HepG2 (cell line): ENCODE measurements around the gene ARSB. TPM values are rescaled to one million over a fixed set of nuclear protein-coding genes. Genes with fewer than 3 reads are reported as not detected.
A peak's percentile ranks its signal among the peaks of the same experiment; 100 is the strongest.

Experiments
- ARNTL ChIP-seq: sonication (generic); formaldehyde crosslinking; IDR thresholded peaks from 2 replicates; pipeline ENCODE4 v1.4.0; 2020; ENCODE audit warnings: mild to moderate bottlenecking, missing genetic modification reagents
- KDM1A ChIP-seq: IDR thresholded peaks from 2 replicates; pipeline ENCODE4 v1.6.1; 2016; ENCODE audit warnings: missing compliant biosample characterization
- MTA3 ChIP-seq: sonication (generic); formaldehyde crosslinking; IDR thresholded peaks from 2 replicates; pipeline ENCODE4 v1.4.0; 2020; ENCODE audit warnings: missing genetic modification reagents
- NFE2L1 ChIP-seq: sonication (generic); formaldehyde crosslinking; IDR thresholded peaks from 2 replicates; pipeline ENCODE4 v1.4.0; 2020; ENCODE audit warnings: missing genetic modification reagents, mild to moderate bottlenecking, borderline replicate concordance
- PITX1 ChIP-seq: sonication (generic); formaldehyde crosslinking; IDR thresholded peaks from 2 replicates; pipeline ENCODE4 v1.5.1; 2020; ENCODE audit warnings: mild to moderate bottlenecking, missing genetic modification reagents
- PTBP1 ChIP-seq: fragments of 200-400 bp; formaldehyde crosslinking; IDR thresholded peaks from 2 replicates; pipeline ENCODE4 v1.6.1; 2018; ENCODE audit warnings: low read length, low read depth; ENCODE audit not compliant: poor library complexity, severe bottlenecking
- SMAD9 ChIP-seq: sonication (generic); formaldehyde crosslinking; IDR thresholded peaks from 2 replicates; pipeline ENCODE4 v1.5.1; 2020; ENCODE audit warnings: mild to moderate bottlenecking, missing genetic modification reagents
- SP5 ChIP-seq: IDR thresholded peaks from 2 replicates; pipeline ENCODE4 v1.6.1; 2016; ENCODE audit warnings: low read depth, borderline replicate concordance
- SSRP1 ChIP-seq: IDR thresholded peaks from 2 replicates; pipeline ENCODE4 v1.6.1; 2016; ENCODE audit warnings: control low read depth
- YEATS4 ChIP-seq: sonication (generic); formaldehyde crosslinking; IDR thresholded peaks from 2 replicates; pipeline ENCODE4 v1.4.0; 2020; ENCODE audit warnings: missing genetic modification reagents, borderline replicate concordance
- ZBTB8A ChIP-seq: sonication (generic); formaldehyde crosslinking; IDR thresholded peaks from 2 replicates; pipeline ENCODE4 v1.4.0; 2020; ENCODE audit warnings: mild to moderate bottlenecking, low read depth, missing genetic modification reagents, borderline replicate concordance
- ZNF576 ChIP-seq: sonication (generic); formaldehyde crosslinking; IDR thresholded peaks from 2 replicates; pipeline ENCODE4 v1.4.0; 2020; ENCODE audit warnings: mild to moderate bottlenecking, missing genetic modification reagents
- ZNF7 ChIP-seq: IDR thresholded peaks from 2 replicates; pipeline ENCODE4 v1.6.1; 2016; ENCODE audit warnings: missing biosample characterization, missing genetic modification reagents
- ZNF883 ChIP-seq: sonication (generic); formaldehyde crosslinking; IDR thresholded peaks from 2 replicates; pipeline ENCODE4 v1.5.1; 2020; ENCODE audit warnings: mild to moderate bottlenecking, missing genetic modification reagents; ENCODE audit errors: not compliant biosample characterization
- polyA plus RNA-seq, 8 experiments: library from polyadenylated mRNA; depleted of rRNA in 3 of 8; stranded (reverse) in 7 of 8; unstranded in 1 of 8; fragments of >200 nt; fragmentation: Illumina TruSeq in 4 of 8; extraction: Trizol in 4 of 8; gene quantifications; 2 replicates each; pipeline versions ENCODE4 v1.2.1 to v1.2.3, GENCODE V29; 2011 to 2016; ENCODE audit warnings: low read depth in 4 of 8, missing spikeins in 1 of 8, mixed read lengths in 1 of 8; ENCODE audit not compliant: insufficient read depth in 1 of 8
- total RNA-seq, 5 experiments: library from RNA; depleted of rRNA; stranded (reverse); fragments of >200 nt; fragmentation: Illumina TruSeq; extraction: Trizol; gene quantifications; 2 replicates each; pipeline ENCODE4 v1.2.3, GENCODE V29; 2016; ENCODE audit warnings: low read depth in 1 of 5
- TF ChIP-seq, protein P1 (sequence below): sonication (generic); formaldehyde crosslinking; IDR thresholded peaks from 2 replicates; pipeline ENCODE4 v1.8.1; 2022; ENCODE audit warnings: mild to moderate bottlenecking, missing genetic modification reagents
- TF ChIP-seq, protein P2 (sequence below): sonication (generic); formaldehyde crosslinking; IDR thresholded peaks from 2 replicates; pipeline ENCODE4 v1.5.0; 2020; ENCODE audit warnings: mild to moderate bottlenecking, missing genetic modification reagents, borderline replicate concordance
- TF ChIP-seq, protein P3 (sequence below): sonication (generic); formaldehyde crosslinking; IDR thresholded peaks from 2 replicates; pipeline ENCODE4 v1.5.1; 2020; ENCODE audit warnings: missing genetic modification reagents, mild to moderate bottlenecking, borderline replicate concordance

The ARSB gene
- total and polyA plus RNA-seq, 2 of the 13 experiments (the other 11 are each of a cell fraction or from before 2014, with no cell fraction given) = 52.6 to 66.4 TPM

- TF ChIP-seq, protein P1, sequence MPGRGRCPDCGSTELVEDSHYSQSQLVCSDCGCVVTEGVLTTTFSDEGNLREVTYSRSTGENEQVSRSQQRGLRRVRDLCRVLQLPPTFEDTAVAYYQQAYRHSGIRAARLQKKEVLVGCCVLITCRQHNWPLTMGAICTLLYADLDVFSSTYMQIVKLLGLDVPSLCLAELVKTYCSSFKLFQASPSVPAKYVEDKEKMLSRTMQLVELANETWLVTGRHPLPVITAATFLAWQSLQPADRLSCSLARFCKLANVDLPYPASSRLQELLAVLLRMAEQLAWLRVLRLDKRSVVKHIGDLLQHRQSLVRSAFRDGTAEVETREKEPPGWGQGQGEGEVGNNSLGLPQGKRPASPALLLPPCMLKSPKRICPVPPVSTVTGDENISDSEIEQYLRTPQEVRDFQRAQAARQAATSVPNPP = no peak
- no peak; the same call in 1 of the 2 replicates for TF ChIP-seq YEATS4
- no peak for TF ChIP-seq ZNF576 (CRISPR knock-in tag)
- TF ChIP-seq SP5 (CRISPR knock-in tag) = no peak
- TF ChIP-seq SMAD9 (CRISPR knock-in tag) = no peak
- peak; percentile 10; the same call in 1 of the 2 replicates for TF ChIP-seq ARNTL (CRISPR knock-in tag)
- TF ChIP-seq ZBTB8A (CRISPR knock-in tag) = no peak
- no peak for TF ChIP-seq KDM1A
- TF ChIP-seq NFE2L1 (CRISPR knock-in tag) = peak; percentile 84; the same call in 1 of the 2 replicates
- TF ChIP-seq, protein P2, sequence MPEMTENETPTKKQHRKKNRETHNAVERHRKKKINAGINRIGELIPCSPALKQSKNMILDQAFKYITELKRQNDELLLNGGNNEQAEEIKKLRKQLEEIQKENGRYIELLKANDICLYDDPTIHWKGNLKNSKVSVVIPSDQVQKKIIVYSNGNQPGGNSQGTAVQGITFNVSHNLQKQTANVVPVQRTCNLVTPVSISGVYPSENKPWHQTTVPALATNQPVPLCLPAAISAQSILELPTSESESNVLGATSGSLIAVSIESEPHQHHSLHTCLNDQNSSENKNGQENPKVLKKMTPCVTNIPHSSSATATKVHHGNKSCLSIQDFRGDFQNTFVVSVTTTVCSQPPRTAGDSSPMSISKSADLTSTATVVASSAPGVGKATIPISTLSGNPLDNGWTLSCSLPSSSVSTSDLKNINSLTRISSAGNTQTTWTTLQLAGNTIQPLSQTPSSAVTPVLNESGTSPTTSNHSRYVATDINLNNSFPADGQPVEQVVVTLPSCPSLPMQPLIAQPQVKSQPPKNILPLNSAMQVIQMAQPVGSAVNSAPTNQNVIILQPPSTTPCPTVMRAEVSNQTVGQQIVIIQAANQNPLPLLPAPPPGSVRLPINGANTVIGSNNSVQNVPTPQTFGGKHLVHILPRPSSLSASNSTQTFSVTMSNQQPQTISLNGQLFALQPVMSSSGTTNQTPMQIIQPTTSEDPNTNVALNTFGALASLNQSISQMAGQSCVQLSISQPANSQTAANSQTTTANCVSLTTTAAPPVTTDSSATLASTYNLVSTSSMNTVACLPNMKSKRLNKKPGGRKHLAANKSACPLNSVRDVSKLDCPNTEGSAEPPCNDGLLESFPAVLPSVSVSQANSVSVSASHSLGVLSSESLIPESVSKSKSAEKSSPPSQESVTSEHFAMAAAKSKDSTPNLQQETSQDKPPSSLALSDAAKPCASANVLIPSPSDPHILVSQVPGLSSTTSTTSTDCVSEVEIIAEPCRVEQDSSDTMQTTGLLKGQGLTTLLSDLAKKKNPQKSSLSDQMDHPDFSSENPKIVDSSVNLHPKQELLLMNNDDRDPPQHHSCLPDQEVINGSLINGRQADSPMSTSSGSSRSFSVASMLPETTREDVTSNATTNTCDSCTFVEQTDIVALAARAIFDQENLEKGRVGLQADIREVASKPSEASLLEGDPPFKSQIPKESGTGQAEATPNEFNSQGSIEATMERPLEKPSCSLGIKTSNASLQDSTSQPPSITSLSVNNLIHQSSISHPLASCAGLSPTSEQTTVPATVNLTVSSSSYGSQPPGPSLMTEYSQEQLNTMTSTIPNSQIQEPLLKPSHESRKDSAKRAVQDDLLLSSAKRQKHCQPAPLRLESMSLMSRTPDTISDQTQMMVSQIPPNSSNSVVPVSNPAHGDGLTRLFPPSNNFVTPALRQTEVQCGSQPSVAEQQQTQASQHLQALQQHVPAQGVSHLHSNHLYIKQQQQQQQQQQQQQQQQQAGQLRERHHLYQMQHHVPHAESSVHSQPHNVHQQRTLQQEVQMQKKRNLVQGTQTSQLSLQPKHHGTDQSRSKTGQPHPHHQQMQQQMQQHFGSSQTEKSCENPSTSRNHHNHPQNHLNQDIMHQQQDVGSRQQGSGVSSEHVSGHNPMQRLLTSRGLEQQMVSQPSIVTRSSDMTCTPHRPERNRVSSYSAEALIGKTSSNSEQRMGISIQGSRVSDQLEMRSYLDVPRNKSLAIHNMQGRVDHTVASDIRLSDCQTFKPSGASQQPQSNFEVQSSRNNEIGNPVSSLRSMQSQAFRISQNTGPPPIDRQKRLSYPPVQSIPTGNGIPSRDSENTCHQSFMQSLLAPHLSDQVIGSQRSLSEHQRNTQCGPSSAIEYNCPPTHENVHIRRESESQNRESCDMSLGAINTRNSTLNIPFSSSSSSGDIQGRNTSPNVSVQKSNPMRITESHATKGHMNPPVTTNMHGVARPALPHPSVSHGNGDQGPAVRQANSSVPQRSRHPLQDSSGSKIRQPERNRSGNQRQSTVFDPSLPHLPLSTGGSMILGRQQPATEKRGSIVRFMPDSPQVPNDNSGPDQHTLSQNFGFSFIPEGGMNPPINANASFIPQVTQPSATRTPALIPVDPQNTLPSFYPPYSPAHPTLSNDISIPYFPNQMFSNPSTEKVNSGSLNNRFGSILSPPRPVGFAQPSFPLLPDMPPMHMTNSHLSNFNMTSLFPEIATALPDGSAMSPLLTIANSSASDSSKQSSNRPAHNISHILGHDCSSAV (CRISPR knock-in tag) = no peak
- no peak for TF ChIP-seq ZNF883 (CRISPR knock-in tag)
- TF ChIP-seq PTBP1 = no peak
- TF ChIP-seq, protein P3, sequence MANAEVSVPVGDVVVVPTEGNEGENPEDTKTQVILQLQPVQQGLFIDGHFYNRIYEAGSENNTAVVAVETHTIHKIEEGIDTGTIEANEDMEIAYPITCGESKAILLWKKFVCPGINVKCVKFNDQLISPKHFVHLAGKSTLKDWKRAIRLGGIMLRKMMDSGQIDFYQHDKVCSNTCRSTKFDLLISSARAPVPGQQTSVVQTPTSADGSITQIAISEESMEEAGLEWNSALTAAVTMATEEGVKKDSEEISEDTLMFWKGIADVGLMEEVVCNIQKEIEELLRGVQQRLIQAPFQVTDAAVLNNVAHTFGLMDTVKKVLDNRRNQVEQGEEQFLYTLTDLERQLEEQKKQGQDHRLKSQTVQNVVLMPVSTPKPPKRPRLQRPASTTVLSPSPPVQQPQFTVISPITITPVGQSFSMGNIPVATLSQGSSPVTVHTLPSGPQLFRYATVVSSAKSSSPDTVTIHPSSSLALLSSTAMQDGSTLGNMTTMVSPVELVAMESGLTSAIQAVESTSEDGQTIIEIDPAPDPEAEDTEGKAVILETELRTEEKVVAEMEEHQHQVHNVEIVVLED (CRISPR knock-in tag) = no peak
- TF ChIP-seq PITX1 = no peak
- TF ChIP-seq MTA3 (CRISPR knock-in tag) = no peak
- no peak for TF ChIP-seq SSRP1 (CRISPR knock-in tag)
- TF ChIP-seq ZNF7 (CRISPR knock-in tag) = no peak
These were observed 257.0 kb downstream of the ARSB start (continued) for GRCh38 chr5:78727786-78728761.
